ENCODE data around the gene INHBB.

Gene INHBB

GRCh38 chr2:120360307-120360855, 14.4 kb downstream of the INHBB start:
- DNase-seq, result no peak

- DNase-seq, result no peak
Measured at GRCh38 chr2:120362926-120363325, 17.0 kb downstream of the INHBB start.

- DNase-seq, result no peak
Measured at GRCh38 chr2:120365236-120365793, 19.4 kb downstream of the INHBB start.

- no peak for DNase-seq
Measured at GRCh38 chr2:120366698-120367097, 20.8 kb downstream of the INHBB start.

- no peak for DNase-seq
Measured at GRCh38 chr2:120367221-120367620, 21.3 kb downstream of the INHBB start.

GRCh38 chr2:120367649-120368048, 21.7 kb downstream of the INHBB start:
- DNase-seq, result no peak

GRCh38 chr2:120368086-120368485, 22.1 kb downstream of the INHBB start:
- no peak for DNase-seq

- DNase-seq, result no peak
Measured at GRCh38 chr2:120369250-120369649, 23.3 kb downstream of the INHBB start.

- no peak for DNase-seq
Measured at GRCh38 chr2:120371969-120372625, 26.2 kb downstream of the INHBB start.

GRCh38 chr2:120372816-120373215, 26.9 kb downstream of the INHBB start:
- DNase-seq, result no peak

- no peak for DNase-seq
Measured at GRCh38 chr2:120373424-120373823, 27.5 kb downstream of the INHBB start.

GRCh38 chr2:120374821-120375220, 28.9 kb downstream of the INHBB start:
- DNase-seq, result no peak

- DNase-seq, result no peak
Measured at GRCh38 chr2:120375251-120376020, 29.5 kb downstream of the INHBB start.

- DNase-seq, result no peak
Measured at GRCh38 chr2:120376101-120376500, 30.2 kb downstream of the INHBB start.

GRCh38 chr2:120376679-120377640, 31.0 kb downstream of the INHBB start:
- no peak for DNase-seq

- no peak for DNase-seq
Measured at GRCh38 chr2:120378605-120379004, 32.7 kb downstream of the INHBB start.

- DNase-seq, result no peak
Measured at GRCh38 chr2:120379916-120380893, 34.3 kb downstream of the INHBB start.

GRCh38 chr2:120381192-120381591, 35.3 kb downstream of the INHBB start:
- no peak for DNase-seq

- no peak for DNase-seq
Measured at GRCh38 chr2:120381661-120382060, 35.7 kb downstream of the INHBB start.

- DNase-seq, result no peak
Measured at GRCh38 chr2:120382541-120383144, 36.7 kb downstream of the INHBB start.

GRCh38 chr2:120383191-120383590, 37.3 kb downstream of the INHBB start:
- DNase-seq, result no peak

Measured in activated T-cell treated with anti-CD3 and anti-CD28 coated beads for 4 hours (primary cell).